Skeletal muscle tissue (tissue), 4 donors: ENCODE data around the gene RAI1. TPM values are rescaled to one million over a fixed set of nuclear protein-coding genes. Genes with fewer than 3 reads are reported as not detected.
A peak's percentile ranks its signal among the peaks of the same experiment; 100 is the strongest.

Experiments
- H3K27ac ChIP-seq: one replicate; pipeline ENCODE4 v1.7.0; 2013; ENCODE audit warnings: mild to moderate bottlenecking, low read depth, low read length, inconsistent platforms
- H3K27me3 ChIP-seq, 3 donors: one replicate each; pipeline ENCODE4 v1.7.0; 2013; ENCODE audit warnings: low read length in 3 of 3; ENCODE audit not compliant: control insufficient read depth in 3 of 3, insufficient read depth in 3 of 3
- H3K36me3 ChIP-seq, 3 donors: one replicate each; pipeline ENCODE4 v1.7.0; 2013; ENCODE audit warnings: low read length in 3 of 3; ENCODE audit not compliant: control insufficient read depth in 3 of 3, insufficient read depth in 3 of 3
- H3K4me1 ChIP-seq, 3 donors: one replicate each; pipeline ENCODE4 v1.7.0; 2013; ENCODE audit warnings: low read length in 3 of 3, mild to moderate bottlenecking in 3 of 3; ENCODE audit not compliant: control insufficient read depth in 3 of 3, insufficient read depth in 3 of 3
- H3K4me3 ChIP-seq, 3 donors: one replicate each; pipeline ENCODE4 v1.7.0; 2013; ENCODE audit warnings: low read length in 3 of 3
- H3K9ac ChIP-seq, 3 donors: one replicate each; pipeline ENCODE4 v1.7.0; 2013; ENCODE audit warnings: low read length in 3 of 3, mild to moderate bottlenecking in 3 of 3, moderate library complexity in 2 of 3, low read depth in 1 of 3
- H3K9me3 ChIP-seq, 3 donors: one replicate each; pipeline ENCODE4 v1.7.0; 2013; ENCODE audit warnings: low read length in 3 of 3; ENCODE audit not compliant: control insufficient read depth in 3 of 3
- total RNA-seq: library from RNA; depleted of rRNA; stranded (reverse); fragments of >200 nt; gene quantifications from one replicate; pipeline ENCODE4 v1.2.3, GENCODE V29; 2014
- donor health status: Osteomylitis.

Gene RAI1
- total RNA-seq, 1 donor from 2014 or later = 3.1 TPM

GRCh38 chr17:17783825-17784656, 102.8 kb downstream of the RAI1 start:
- Histone ChIP-seq H3K4me3 (peak overlapping the region; percentile 60 to 74 (median 69)), H3K4me1 (peaks cover 49 to 56% (median 55%) of the 10 kb centered on the region in 3 donors), H3K9ac (peak overlapping the region; percentile 60 to 90 (median 72)), H3K9me3 (no peaks in the 10 kb centered on the region), H3K27me3 (no peaks in the 10 kb centered on the region), H3K27ac (peak overlapping the region; percentile 89), H3K36me3 (no peaks in the 10 kb centered on the region)

DNA sequence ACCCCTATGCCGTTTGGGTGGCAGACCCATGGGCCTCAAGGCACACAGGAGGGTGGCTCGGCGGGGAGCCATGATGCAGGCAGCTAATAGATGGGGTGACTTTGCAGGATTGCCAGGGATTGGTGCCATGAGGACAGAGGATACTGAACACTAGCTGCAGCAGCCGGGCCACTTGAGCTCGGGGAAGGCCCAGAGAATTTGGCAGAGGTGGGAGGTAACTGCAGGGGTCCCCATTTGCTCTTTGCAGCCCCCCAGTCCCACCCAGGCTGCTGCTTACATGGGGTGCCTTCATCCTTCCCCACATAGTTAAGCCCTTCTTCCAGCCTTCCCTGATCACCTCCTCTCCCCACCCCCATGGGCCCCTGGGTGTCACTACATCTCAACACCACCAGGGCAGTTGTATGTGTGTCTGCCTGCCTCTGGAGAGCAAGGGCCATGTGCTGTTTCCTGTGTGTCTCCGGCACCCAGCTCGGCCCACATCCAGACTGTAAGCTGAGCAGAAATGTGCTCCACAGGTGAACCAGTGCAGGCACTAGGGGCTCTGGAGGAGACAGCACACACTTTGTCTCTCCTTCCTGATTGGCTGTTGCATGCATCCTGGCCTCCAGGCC, 103.5 kb downstream of the RAI1 start:
- peak overlapping the region; percentile 60 to 74 (median 69) for H3K4me3 ChIP-seq
- no peaks in the 10 kb centered on the region for H3K9me3 ChIP-seq
- H3K36me3 ChIP-seq = no peaks in the 10 kb centered on the region
- H3K9ac ChIP-seq = peak overlapping the region in 2 of 3 donors; percentile 54 to 90
- peak overlapping the region; percentile 89 for H3K27ac ChIP-seq
- H3K27me3 ChIP-seq = no peaks in the 10 kb centered on the region
- peaks cover 45 to 57% (median 50%) of the 10 kb centered on the region in 3 donors for H3K4me1 ChIP-seq

GRCh38 chr17:17785407-17785806, 104.1 kb downstream of the RAI1 start:
- no peak overlapping the region for H3K4me3 ChIP-seq
- H3K9ac ChIP-seq = peak overlapping the region in 1 of 3 donors; percentile 40
- no peaks in the 10 kb centered on the region for H3K9me3 ChIP-seq
- peak overlapping the region; percentile 89 for H3K27ac ChIP-seq
- peaks cover 48 to 61% (median 48%) of the 10 kb centered on the region in 3 donors for H3K4me1 ChIP-seq
- H3K36me3 ChIP-seq = no peaks in the 10 kb centered on the region
- H3K27me3 ChIP-seq = no peaks in the 10 kb centered on the region

DNA sequence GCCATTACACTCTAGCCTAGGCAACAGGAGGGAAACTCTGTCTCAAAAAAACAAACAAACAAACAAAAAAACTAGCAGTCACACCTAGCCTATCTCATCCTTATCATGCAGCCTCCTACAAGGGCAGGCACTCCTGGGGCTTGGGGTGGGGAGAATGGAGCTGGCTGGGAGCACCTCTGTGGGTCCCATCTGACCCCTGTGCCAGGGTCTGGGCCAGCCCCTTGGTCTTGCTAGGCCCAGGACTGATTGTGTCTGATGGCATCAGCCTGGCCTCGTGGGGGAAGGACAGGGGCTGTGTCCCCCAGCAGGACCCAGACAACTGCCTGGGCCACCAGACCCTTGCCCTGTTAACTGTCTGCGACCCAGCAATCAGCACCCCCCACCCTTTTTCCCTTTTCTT, 105.7 kb downstream of the RAI1 start:
- Histone ChIP-seq H3K4me3 (no peak overlapping the region), H3K9ac (peak overlapping the region in 1 of 3 donors; percentile 25), H3K4me1 (peaks cover 47 to 63% (median 49%) of the 10 kb centered on the region in 3 donors), H3K9me3 (no peaks in the 10 kb centered on the region), H3K27me3 (no peaks in the 10 kb centered on the region), H3K27ac (no peak overlapping the region), H3K36me3 (no peaks in the 10 kb centered on the region)

GRCh38 chr17:17787568-17787967, 106.3 kb downstream of the RAI1 start:
- H3K4me3 ChIP-seq = no peak overlapping the region
- H3K4me1 ChIP-seq = peaks cover 51 to 66% (median 53%) of the 10 kb centered on the region in 3 donors
- no peak overlapping the region for H3K27ac ChIP-seq
- H3K27me3 ChIP-seq = no peaks in the 10 kb centered on the region
- no peaks in the 10 kb centered on the region for H3K9me3 ChIP-seq
- no peaks in the 10 kb centered on the region for H3K36me3 ChIP-seq
- H3K9ac ChIP-seq = peak overlapping the region in 1 of 3 donors; percentile 16

GRCh38 chr17:17788967-17789366, 107.7 kb downstream of the RAI1 start:
- Histone ChIP-seq H3K9me3 (no peaks in the 10 kb centered on the region), H3K4me3 (no peak overlapping the region), H3K9ac (no peak overlapping the region), H3K27me3 (no peaks in the 10 kb centered on the region), H3K4me1 (peaks cover 54 to 70% (median 54%) of the 10 kb centered on the region in 3 donors), H3K36me3 (peaks cover 0 to 2% (median 1%) of the 10 kb centered on the region in 3 donors), H3K27ac (no peak overlapping the region)

- Histone ChIP-seq H3K9me3 (no peaks in the 10 kb centered on the region), H3K4me3 (no peak overlapping the region), H3K27ac (no peak overlapping the region), H3K36me3 (peaks cover 2 to 5% (median 3%) of the 10 kb centered on the region in 3 donors), H3K9ac (peak overlapping the region in 1 of 3 donors; percentile 20), H3K27me3 (no peaks in the 10 kb centered on the region), H3K4me1 (peaks cover 50 to 66% (median 50%) of the 10 kb centered on the region in 3 donors)
Observed at GRCh38 chr17:17789410-17789809, 108.2 kb downstream of the RAI1 start.

- Histone ChIP-seq H3K4me1 (peaks cover 43 to 59% (median 44%) of the 10 kb centered on the region in 3 donors), H3K9ac (peak overlapping the region in 1 of 3 donors; percentile 25), H3K9me3 (no peaks in the 10 kb centered on the region), H3K36me3 (peaks cover 3 to 9% (median 3%) of the 10 kb centered on the region in 3 donors), H3K4me3 (no peak overlapping the region), H3K27me3 (no peaks in the 10 kb centered on the region), H3K27ac (no peak overlapping the region)
Observed at GRCh38 chr17:17789828-17790636, 108.8 kb downstream of the RAI1 start.

DNA sequence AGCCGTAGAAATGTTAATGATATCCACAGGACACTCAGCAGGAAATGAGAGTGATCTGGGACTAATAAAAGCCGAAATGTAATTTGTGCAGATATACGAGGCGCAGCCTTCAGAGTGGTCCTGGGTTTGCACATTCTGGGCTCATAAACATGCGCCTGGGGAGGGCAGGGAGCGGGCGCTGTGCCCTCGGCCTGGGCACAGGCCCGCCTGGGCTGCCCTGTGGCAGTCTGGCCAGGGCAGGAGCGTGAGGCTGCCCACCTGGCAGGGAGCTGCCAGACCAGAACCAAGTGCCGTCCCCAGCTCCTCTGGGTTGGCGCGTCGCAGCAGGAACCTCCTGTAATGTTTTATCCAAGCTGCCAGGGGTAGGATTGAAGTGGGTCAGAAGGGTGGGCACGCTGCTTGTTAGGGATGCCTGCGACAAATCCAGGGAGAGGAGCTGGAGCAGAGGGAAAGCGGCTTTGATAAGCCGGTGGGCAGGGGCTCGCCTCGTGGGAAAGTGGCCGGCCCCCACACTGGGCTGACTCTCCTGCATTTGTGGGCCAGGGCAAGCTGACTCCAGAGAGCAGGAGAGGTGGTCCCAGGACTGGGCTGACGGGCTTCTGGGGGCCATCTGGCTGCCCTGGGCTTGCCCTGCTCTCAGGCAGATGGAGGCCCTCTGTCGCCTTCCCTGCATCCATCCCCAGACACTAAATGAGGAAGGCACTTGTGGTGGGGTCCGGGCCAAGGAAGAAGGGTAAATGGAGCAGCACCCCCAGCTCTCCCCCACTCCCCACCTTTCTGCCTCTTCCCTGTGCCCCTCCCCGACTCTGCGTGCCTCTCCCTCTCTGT, 109.6 kb downstream of the RAI1 start:
- H3K4me1 ChIP-seq = peaks cover 35 to 51% (median 36%) of the 10 kb centered on the region in 3 donors
- H3K27ac ChIP-seq = no peak overlapping the region
- no peaks in the 10 kb centered on the region for H3K27me3 ChIP-seq
- peak overlapping the region in 1 of 3 donors; percentile 45 for H3K9ac ChIP-seq
- H3K9me3 ChIP-seq = no peaks in the 10 kb centered on the region
- no peak overlapping the region for H3K4me3 ChIP-seq
- H3K36me3 ChIP-seq = peaks cover 3 to 9% (median 3%) of the 10 kb centered on the region in 3 donors
